Measurements from ENCODE around the gene OPCML. TPM values are rescaled to one million over a fixed set of nuclear protein-coding genes. Genes with fewer than 3 reads are reported as not detected.

The OPCML gene
- total RNA-seq, 1 experiment from 2014 or later, result 0.94 TPM

GRCh38 chr11:133238027-133238426 lies 294.3 kb downstream of the OPCML start:
- H2BK15ac ChIP-seq (ENCODE audit: low read depth, low read length), result no peak overlapping the region
- no peak overlapping the region for H3K9ac ChIP-seq (ENCODE audit: extremely low read depth, insufficient read length, low read length)
- no peak overlapping the region for H2AFZ ChIP-seq (ENCODE audit: low read length)
- H3K4me1 ChIP-seq (ENCODE audit: insufficient read depth, low read length), result no peaks in the 10 kb centered on the region; the same call in 1 of the 2 replicates
- peaks cover 6 to 8% of the 10 kb centered on the region in 2 experiments for H3K9me3 Mint-ChIP-seq
- DNase-seq, result no peak
- no peak overlapping the region for H4K5ac ChIP-seq (ENCODE audit: insufficient read length, low read depth, low read length)
- no peak overlapping the region for H3K4me3 Mint-ChIP-seq
- no peak overlapping the region for H3K4ac ChIP-seq (ENCODE audit: low read depth, low read length)
- H4K20me1 ChIP-seq (ENCODE audit: control insufficient read depth, insufficient read depth, insufficient read length), result no peaks in the 10 kb centered on the region
- no peak overlapping the region for H2AK5ac ChIP-seq (ENCODE audit: insufficient read length, low read length)
- H3K23ac ChIP-seq (ENCODE audit: insufficient read length, low read depth, low read length), result no peak overlapping the region
- H3K4me1 Mint-ChIP-seq, result peaks cover 27 to 32% of the 10 kb centered on the region in 2 experiments
- H3K14ac ChIP-seq (ENCODE audit: insufficient read depth, low read length), result no peak overlapping the region
- H3K36me3 Mint-ChIP-seq (ENCODE audit: insufficient read depth in 1 of 3, low read depth in 3 of 3), result peaks cover 0 to 6% (median 5%) of the 10 kb centered on the region in 3 experiments; a peak in 6 of 7 replicates
- H3K79me2 ChIP-seq (ENCODE audit: insufficient read depth, low read length), result no peaks in the 10 kb centered on the region
- no peak overlapping the region for H3K27ac ChIP-seq (ENCODE audit: insufficient read length, low read depth, low read length)
- H3K56ac ChIP-seq (ENCODE audit: insufficient read length, low read depth, low read length), result no peak overlapping the region
- WGBS (ENCODE audit: extremely low coverage, insufficient read length, low lambda C conversion rate), result no CpG with 5 or more reads among the region's 2 CpGs
- H2BK120ac ChIP-seq (ENCODE audit: low read depth, low read length, poor library complexity, severe bottlenecking), result no peak overlapping the region
- H3K27me3 ChIP-seq (ENCODE audit: insufficient read depth, low read length), result no peaks in the 10 kb centered on the region
- H3K27me3 Mint-ChIP-seq (ENCODE audit: low read depth), result peaks cover 3% of the 10 kb centered on the region
- H3T11ph ChIP-seq (ENCODE audit: low read length), result no peak overlapping the region
- H3K79me1 ChIP-seq (ENCODE audit: insufficient read depth, low read depth, low read length, poor library complexity, severe bottlenecking), result no peaks in the 10 kb centered on the region
- no peak overlapping the region for H2BK5ac ChIP-seq (ENCODE audit: insufficient read length, low read length)
- H3K18ac ChIP-seq (ENCODE audit: insufficient read length, low read depth, low read length), result no peak overlapping the region
- H3K9me3 ChIP-seq (ENCODE audit: control insufficient read depth, low read depth, low read length), result no peaks in the 10 kb centered on the region
- H4K91ac ChIP-seq (ENCODE audit: insufficient read length, low read depth, low read length), result no peak overlapping the region
- H3K4me2 ChIP-seq (ENCODE audit: insufficient read depth, insufficient read length, low read length), result no peak overlapping the region
- H4K8ac ChIP-seq (replicated peaks; ENCODE audit: insufficient read length, low read depth, low read length), result no peak overlapping the region
- no peak overlapping the region for H2BK20ac ChIP-seq (ENCODE audit: low read depth, low read length, poor library complexity, severe bottlenecking)
- TF ChIP-seq CTCF (conservative IDR thresholded peaks at IDR 0.05), result no peak
- no peak overlapping the region for H3K27ac Mint-ChIP-seq
- H3K23me2 ChIP-seq (ENCODE audit: insufficient read length, low read depth, low read length, poor library complexity, severe bottlenecking), result no peaks in the 10 kb centered on the region
- no peak overlapping the region for H2BK12ac ChIP-seq (ENCODE audit: insufficient read length, low read depth, low read length)

Data from H9 (cell line).